OCI-LY7 (cell line): ENCODE measurements around the gene SNAP25. TPM values are rescaled to one million over a fixed set of nuclear protein-coding genes. Genes with fewer than 3 reads are reported as not detected.

Experiments used
- BruUV-seq: library from RNA; stranded (reverse); fragments of 400-500 nt; replicated peaks from 2 replicates; lab custom pipeline; 2021; lab: Mats Ljungman, UMichigan
- CTCF ChIA-PET: fragments of 300-600 bp; sonication (Branson Sonifier 250); formaldehyde crosslinking; loops from one replicate; lab custom pipeline; 2022; ENCODE audit warnings: antibody characterized with exemption; ENCODE audit not compliant: unreplicated experiment; lab: Charles Lee
- POLR2A ChIA-PET: fragments of 300-600 bp; sonication (Branson Sonifier 250); formaldehyde crosslinking; loops from one replicate; lab custom pipeline; 2022; ENCODE audit warnings: antibody characterized with exemption; lab: Charles Lee
- DNase-seq: peaks from one replicate; pipeline ENCODE4 v3.0.0-alpha.2; 2015; ENCODE audit warnings: low spot score
- H2AFZ ChIP-seq: fragments of 200-600 bp; sonication (generic), shearing (Covaris generic); 2 replicates; pipeline ENCODE4 v1.6.1; 2014; ENCODE audit warnings: mild to moderate bottlenecking, antibody characterized with exemption, low read length, moderate library complexity
- H3K27ac ChIP-seq: fragments of 200-600 bp; sonication (generic); 2 replicates; pipeline ENCODE4 v1.5.1; 2014; ENCODE audit warnings: mixed run types, low read depth, mild to moderate bottlenecking, moderate library complexity, low read length, inconsistent platforms; ENCODE audit not compliant: poor library complexity, severe bottlenecking
- H3K36me3 ChIP-seq: fragments of 200-600 bp; sonication (generic); 2 replicates; pipeline ENCODE4 v1.6.1; 2014; ENCODE audit warnings: mild to moderate bottlenecking, antibody characterized with exemption, low read length, moderate library complexity, mixed read lengths; ENCODE audit not compliant: insufficient read depth
- H3K4me1 ChIP-seq: fragments of 200-600 bp; sonication (generic); 2 replicates; pipeline ENCODE4 v1.5.1; 2014; ENCODE audit warnings: mild to moderate bottlenecking, low read length; ENCODE audit not compliant: insufficient read depth, poor library complexity, severe bottlenecking
- H3K4me2 ChIP-seq: fragments of 200-600 bp; sonication (generic); 2 replicates; pipeline ENCODE4 v1.6.1; 2014; ENCODE audit warnings: mild to moderate bottlenecking, low read length
- H3K4me3 ChIP-seq: fragments of 200-600 bp; sonication (generic); 2 replicates; pipeline ENCODE4 v1.5.1; 2014; ENCODE audit warnings: mild to moderate bottlenecking, low read depth, low read length; ENCODE audit not compliant: poor library complexity, severe bottlenecking
- H3K79me2 ChIP-seq: fragments of 200-600 bp; sonication (generic); 2 replicates; pipeline ENCODE4 v1.6.1; 2016; ENCODE audit warnings: low read depth, mild to moderate bottlenecking, low read length, moderate library complexity, mixed read lengths; ENCODE audit not compliant: insufficient read depth
- H3K9me2 ChIP-seq: fragments of 200-600 bp; sonication (generic); 2 replicates; pipeline ENCODE4 v1.6.1; 2016; ENCODE audit warnings: mild to moderate bottlenecking, low read length, mixed read lengths; ENCODE audit not compliant: insufficient read depth
- H3K9me3 ChIP-seq: fragments of 200-600 bp; sonication (generic); 2 replicates; pipeline ENCODE4 v1.6.1; 2014; ENCODE audit warnings: mild to moderate bottlenecking, mixed run types, low read length, mixed read lengths
- H4K20me1 ChIP-seq: fragments of 200-600 bp; sonication (generic); 2 replicates; pipeline ENCODE4 v1.6.1; 2014; ENCODE audit warnings: mild to moderate bottlenecking, antibody characterized with exemption, low read length, moderate library complexity, mixed read lengths; ENCODE audit not compliant: insufficient read depth
- EZH2phosphoT487 ChIP-seq: fragments of 200-600 bp; sonication (generic); IDR thresholded peaks from 2 replicates; pipeline ENCODE4 v1.6.1; 2018; ENCODE audit warnings: low read depth, borderline replicate concordance, mild to moderate bottlenecking, mixed run types, antibody characterized with exemption, low read length, moderate library complexity, mixed read lengths
- intact Hi-C: fragments of 100-400 bp; cut with micrococcal nuclease; formaldehyde crosslinking; loops from one replicate; pipeline ENCODE4 v1.10.0; 2022; ENCODE audit not compliant: unreplicated experiment
- total RNA-seq, 2 experiments: library from RNA; depleted of rRNA in 1 of 2; stranded (reverse); fragments of >200 nt in 1 of 2; shearing (Covaris generic) in 1 of 2; gene quantifications; 2 replicates each; pipeline ENCODE4 v1.2.3, GENCODE V29; 2014 to 2022
- TF ChIP-seq, protein P1 (sequence below): fragments of 200-600 bp; sonication (generic); conservative IDR thresholded peaks from 2 replicates; pipeline ENCODE4 v1.5.1; 2014; ENCODE audit warnings: mild to moderate bottlenecking, antibody characterized with exemption, low read length, moderate library complexity, mixed read lengths

SNAP25 gene
- total RNA-seq, 2 experiments from 2014 or later, result not detected

DNA sequence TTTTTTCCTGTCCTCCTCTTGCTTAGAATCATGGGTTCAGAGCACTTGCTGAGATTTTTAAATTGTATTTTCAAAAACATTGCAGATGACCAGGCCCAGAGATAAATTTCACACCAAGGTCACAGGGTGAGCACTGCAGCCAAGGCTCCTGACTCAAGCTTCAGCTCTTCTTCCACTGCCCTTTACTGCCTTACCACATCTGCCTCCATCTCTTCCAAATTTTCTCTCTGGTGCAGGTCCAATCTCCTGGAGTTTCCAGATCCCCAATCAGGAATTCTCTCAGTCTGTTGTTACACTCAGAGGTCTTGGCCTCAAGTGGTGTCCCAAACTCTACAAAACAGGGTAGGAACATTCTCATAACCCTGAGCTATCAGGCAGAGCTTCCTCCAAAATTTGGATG lies 12.7 kb downstream of the SNAP25 start:
- Histone ChIP-seq H3K9me2 (no peaks in the 10 kb centered on the region), H3K27ac (no peak overlapping the region), H3K79me2 (no peaks in the 10 kb centered on the region), H3K4me1 (no peaks in the 10 kb centered on the region), H3K4me3 (no peak overlapping the region), H2AFZ (no peak overlapping the region), H4K20me1 (no peaks in the 10 kb centered on the region), H3K4me2 (no peak overlapping the region), H3K36me3 (no peaks in the 10 kb centered on the region), H3K9me3 (no peaks in the 10 kb centered on the region)
- ChIA-PET POLR2A (no interaction called here), CTCF (no interaction called here)
- BruUV-seq, result no TSS peak
- TF ChIP-seq, protein P1, sequence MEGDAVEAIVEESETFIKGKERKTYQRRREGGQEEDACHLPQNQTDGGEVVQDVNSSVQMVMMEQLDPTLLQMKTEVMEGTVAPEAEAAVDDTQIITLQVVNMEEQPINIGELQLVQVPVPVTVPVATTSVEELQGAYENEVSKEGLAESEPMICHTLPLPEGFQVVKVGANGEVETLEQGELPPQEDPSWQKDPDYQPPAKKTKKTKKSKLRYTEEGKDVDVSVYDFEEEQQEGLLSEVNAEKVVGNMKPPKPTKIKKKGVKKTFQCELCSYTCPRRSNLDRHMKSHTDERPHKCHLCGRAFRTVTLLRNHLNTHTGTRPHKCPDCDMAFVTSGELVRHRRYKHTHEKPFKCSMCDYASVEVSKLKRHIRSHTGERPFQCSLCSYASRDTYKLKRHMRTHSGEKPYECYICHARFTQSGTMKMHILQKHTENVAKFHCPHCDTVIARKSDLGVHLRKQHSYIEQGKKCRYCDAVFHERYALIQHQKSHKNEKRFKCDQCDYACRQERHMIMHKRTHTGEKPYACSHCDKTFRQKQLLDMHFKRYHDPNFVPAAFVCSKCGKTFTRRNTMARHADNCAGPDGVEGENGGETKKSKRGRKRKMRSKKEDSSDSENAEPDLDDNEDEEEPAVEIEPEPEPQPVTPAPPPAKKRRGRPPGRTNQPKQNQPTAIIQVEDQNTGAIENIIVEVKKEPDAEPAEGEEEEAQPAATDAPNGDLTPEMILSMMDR, result no peak
- TF ChIP-seq EZH2phosphoT487, result no peak
- DNase-seq, result no peak
- intact Hi-C loops, result no loop called here

DNA sequence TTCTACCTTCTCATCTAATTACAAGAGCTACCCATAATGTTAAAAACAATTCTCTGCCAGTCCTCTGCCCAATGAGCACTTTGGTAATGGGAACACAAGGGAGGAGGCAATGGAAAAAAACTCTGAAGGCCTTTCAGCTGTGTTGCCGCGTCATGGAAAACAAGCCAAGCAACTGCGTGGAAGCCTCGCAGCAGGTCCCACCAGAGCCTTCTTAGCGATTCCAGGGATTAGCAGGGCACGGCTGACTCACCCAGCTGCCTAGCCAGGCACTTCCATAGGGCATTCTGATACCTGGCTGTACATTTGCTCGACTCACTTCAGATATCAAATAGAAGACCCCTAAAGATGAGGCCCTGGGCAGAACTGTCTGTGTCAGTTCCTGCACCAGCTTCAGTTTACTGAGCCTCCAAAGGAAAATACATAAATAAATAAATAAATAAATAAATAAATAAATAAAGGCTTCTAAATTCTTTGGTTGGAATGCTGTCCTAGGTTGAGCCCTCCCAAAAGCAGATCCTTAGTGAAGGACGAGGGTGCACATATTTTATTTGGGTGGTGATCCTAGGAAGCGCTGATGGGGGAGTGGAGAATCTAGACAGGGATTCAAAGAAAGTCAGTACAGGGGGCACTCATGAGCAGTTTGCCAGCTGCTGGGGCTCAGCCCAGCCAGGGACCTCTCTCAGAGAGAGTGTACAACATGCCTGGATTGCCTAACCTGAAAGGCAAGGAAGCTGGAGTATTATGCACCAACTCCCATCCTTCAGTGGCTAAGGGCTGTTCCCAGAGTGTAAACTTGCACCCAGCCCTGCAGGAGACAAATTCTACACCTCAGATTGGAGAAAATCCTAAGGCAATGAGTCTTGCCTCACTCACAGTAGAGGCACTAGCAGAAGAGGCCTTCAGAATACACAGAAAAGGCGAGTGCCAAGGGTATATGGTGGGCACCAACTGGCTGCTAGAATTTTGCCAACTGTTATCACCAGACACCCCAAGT lies 18.2 kb downstream of the SNAP25 start:
- no peaks in the 10 kb centered on the region for H3K36me3 ChIP-seq
- H3K4me3 ChIP-seq, result no peak overlapping the region
- no TSS peak for BruUV-seq
- H3K4me1 ChIP-seq, result no peaks in the 10 kb centered on the region
- H3K4me2 ChIP-seq, result no peak overlapping the region
- no peaks in the 10 kb centered on the region for H3K79me2 ChIP-seq
- ChIA-PET CTCF (no interaction called here), POLR2A (interaction anchor here (0.8 kb wide), 1 partner anchor 17 kb away, joined by 3 read pairs; no protein-coding TSS in a partner anchor)
- H2AFZ ChIP-seq, result no peak overlapping the region
- H4K20me1 ChIP-seq, result no peaks in the 10 kb centered on the region
- H3K9me3 ChIP-seq, result no peaks in the 10 kb centered on the region
- no peak overlapping the region for H3K27ac ChIP-seq
- no peaks in the 10 kb centered on the region for H3K9me2 ChIP-seq
- intact Hi-C loops, result no loop called here
- DNase-seq, result no peak
- TF ChIP-seq, protein P1, result no peak
- no peak for TF ChIP-seq EZH2phosphoT487

DNA sequence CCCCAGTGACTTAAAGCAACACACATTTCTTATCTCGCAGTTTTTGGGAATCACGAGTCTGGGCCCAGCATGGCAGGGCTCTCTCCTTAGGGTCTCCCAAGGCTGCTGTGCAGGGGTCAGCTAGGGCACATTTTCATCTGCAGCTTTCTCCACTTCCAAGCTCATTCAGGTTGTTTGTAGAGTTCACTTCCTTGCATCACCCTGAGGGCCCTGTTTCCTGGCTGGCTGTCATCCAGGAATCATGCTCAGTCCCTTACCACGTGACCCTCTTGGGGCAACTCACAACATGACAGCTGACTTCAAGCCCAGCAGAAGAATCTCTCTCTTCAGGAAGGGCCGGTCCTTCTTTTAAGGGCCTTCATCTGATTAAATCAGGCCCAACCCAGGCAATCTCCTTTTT lies 21.3 kb downstream of the SNAP25 start:
- Histone ChIP-seq H3K9me2 (no peaks in the 10 kb centered on the region), H3K36me3 (no peaks in the 10 kb centered on the region), H3K4me1 (no peaks in the 10 kb centered on the region), H3K4me2 (no peak overlapping the region), H2AFZ (no peak overlapping the region), H3K79me2 (no peaks in the 10 kb centered on the region), H3K27ac (no peak overlapping the region), H3K9me3 (no peaks in the 10 kb centered on the region), H3K4me3 (no peak overlapping the region), H4K20me1 (no peaks in the 10 kb centered on the region)
- no TSS peak for BruUV-seq
- no peak for DNase-seq
- POLR2A ChIA-PET, result no interaction called here
- TF ChIP-seq EZH2phosphoT487, result no peak
- TF ChIP-seq, protein P1, result no peak
- intact Hi-C loops, result no loop called here
- CTCF ChIA-PET, result interaction anchor here (1.2 kb wide), 1 partner anchor 22 kb away, joined by 3 read pairs; no protein-coding TSS in a partner anchor
